ENCODE measurements around the gene FZD10.

The FZD10 gene

DNA sequence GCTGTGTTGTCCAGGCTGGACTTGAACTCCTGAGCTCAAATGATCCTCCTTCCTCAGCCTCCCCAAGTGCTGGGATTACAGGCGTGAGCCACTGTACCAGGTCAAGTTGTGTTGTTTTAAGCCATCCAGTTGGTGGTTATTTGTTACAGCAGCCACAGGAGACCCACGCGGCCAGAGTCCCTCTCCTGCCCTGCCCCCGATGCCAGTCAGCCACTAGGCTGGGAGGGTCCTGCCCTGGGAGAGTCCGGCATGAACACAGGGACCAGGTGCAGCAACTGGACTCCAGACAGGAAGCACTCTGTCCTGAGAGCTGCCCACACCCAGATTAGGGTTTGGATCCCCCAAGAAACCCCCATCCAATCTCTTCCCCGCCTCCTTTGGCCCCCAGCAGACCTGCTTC lies 44.1 kb upstream of the FZD10 start:
- H3K4me1 ChIP-seq, result no peaks in the 10 kb centered on the region
- H3K36me3 ChIP-seq, result no peaks in the 10 kb centered on the region
- H3K9me3 ChIP-seq, result no peaks in the 10 kb centered on the region
- no peak overlapping the region for H3K4me3 ChIP-seq (ENCODE audit: low read depth, low read length)
- TF ChIP-seq, protein P1, sequence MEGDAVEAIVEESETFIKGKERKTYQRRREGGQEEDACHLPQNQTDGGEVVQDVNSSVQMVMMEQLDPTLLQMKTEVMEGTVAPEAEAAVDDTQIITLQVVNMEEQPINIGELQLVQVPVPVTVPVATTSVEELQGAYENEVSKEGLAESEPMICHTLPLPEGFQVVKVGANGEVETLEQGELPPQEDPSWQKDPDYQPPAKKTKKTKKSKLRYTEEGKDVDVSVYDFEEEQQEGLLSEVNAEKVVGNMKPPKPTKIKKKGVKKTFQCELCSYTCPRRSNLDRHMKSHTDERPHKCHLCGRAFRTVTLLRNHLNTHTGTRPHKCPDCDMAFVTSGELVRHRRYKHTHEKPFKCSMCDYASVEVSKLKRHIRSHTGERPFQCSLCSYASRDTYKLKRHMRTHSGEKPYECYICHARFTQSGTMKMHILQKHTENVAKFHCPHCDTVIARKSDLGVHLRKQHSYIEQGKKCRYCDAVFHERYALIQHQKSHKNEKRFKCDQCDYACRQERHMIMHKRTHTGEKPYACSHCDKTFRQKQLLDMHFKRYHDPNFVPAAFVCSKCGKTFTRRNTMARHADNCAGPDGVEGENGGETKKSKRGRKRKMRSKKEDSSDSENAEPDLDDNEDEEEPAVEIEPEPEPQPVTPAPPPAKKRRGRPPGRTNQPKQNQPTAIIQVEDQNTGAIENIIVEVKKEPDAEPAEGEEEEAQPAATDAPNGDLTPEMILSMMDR (IDR thresholded peaks at IDR 0.05; ENCODE audit: low read depth, low read length), result no peak
- H3K27me3 ChIP-seq, result peaks cover 9% of the 10 kb centered on the region
- no peak for DNase-seq

DNA sequence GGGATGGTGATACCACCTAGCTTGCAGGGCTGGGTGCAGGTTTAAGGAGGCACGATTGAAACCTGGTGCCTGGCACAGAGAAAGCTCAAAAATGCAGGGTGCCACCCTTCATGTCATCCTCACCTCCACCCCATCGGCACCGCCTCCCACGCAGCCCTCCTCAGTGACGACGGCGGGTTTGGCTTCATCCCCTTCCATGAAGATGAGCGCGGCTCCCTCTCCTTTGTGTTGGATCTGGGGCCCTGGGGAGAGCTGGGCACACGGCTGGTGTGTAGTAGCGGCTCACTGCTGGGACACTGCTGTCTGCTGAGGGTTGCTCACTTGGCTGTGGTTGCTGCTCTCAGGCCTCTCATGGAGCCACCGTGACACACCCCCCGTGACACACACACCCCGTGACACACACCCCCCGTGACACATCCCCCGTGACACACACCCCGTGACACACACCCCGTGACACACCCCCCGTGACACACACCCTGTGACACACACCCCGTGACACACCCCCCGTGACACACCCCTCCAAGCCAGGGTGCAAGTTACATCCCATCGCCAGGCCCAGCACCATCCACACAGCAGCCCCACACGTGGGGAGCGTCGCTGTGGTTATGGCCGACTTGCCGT lies 42.9 kb upstream of the FZD10 start:
- DNase-seq, result no peak
- Histone ChIP-seq H3K4me3 (ENCODE audit: low read depth, low read length) (no peak overlapping the region), H3K27me3 (peaks cover 6% of the 10 kb centered on the region), H3K9me3 (no peaks in the 10 kb centered on the region), H3K36me3 (no peaks in the 10 kb centered on the region), H3K4me1 (no peaks in the 10 kb centered on the region)
- TF ChIP-seq, protein P1 (IDR thresholded peaks at IDR 0.05; ENCODE audit: low read depth, low read length), result no peak

DNA sequence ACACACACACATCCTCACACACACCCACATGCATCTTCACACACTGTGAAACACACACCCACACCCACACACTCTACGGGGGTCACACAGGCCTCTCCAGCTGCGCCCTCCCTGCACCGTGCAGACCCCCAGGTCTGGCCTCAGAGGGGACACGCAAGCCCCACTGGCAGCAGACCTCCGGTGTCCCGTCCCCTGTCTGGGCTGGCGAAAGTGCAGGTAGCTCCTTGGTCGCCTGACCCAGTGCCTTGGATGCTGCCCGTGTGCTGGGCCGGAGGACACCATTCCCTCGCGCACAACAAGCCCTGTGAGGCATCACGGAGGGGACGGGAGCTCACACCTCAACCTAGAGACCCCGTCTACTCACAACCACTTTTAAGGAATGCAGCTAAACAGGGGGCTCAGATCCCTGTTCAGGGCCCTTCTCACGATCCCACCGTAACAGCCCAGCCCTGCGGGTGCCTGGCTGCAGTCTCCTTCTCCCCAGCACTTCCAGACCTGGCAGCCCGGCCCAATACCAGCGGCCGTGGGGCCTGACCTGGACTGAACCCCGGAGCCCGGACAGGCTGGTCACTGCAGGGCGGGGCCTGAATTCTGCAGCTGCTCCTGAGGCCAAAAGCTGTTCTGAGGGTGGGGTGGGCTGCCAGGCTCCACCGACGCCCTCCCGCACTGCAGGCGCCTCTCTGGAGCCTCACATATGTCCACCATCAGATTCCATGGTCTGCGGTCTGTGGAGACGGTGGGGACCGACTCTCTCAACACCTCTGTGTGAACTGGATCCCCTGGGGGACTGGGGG lies 42.1 kb upstream of the FZD10 start:
- H3K9me3 ChIP-seq, result no peaks in the 10 kb centered on the region
- peaks cover 1% of the 10 kb centered on the region for H3K27me3 ChIP-seq
- DNase-seq, result no peak
- no peaks in the 10 kb centered on the region for H3K4me1 ChIP-seq
- no peak overlapping the region for H3K4me3 ChIP-seq (ENCODE audit: low read depth, low read length)
- H3K36me3 ChIP-seq, result no peaks in the 10 kb centered on the region
- TF ChIP-seq, protein P1 (IDR thresholded peaks at IDR 0.05; ENCODE audit: low read depth, low read length), result no peak

DNA sequence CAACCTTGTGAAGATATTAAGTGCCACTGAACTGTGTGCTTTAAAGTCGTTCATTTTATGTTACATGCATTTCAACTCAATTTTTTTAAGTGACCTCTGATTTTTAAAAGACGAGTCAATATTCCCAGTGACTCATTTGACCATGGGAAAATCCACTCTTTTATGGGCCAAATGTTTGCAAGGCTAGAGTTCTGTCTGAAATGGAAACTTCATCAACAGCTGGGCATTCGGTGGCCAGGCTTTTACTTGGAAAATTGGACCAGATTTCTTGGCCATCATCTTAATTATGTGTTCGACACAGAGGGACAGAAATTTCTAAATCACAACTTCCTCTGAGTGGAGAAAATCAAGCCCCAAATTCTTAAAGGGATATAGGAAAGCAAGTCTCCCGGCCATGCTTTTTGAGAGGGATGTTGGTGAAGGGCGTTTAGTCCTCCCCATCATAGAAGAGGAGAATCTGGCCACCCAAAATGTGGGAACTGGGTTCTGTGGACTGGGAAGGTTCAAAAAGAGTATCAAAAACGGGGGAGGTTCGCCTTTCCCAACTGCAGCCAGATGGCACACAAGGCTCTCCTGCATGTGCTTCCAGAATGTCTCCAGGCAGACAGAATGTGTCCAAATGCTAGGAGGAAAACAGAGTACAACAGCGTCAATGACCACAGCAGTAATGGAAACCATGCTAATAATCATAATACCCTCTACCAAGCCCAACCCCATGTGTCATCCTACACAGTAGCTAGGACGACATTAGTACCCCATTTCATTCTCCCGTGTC lies 40.9 kb upstream of the FZD10 start:
- TF ChIP-seq, protein P1 (IDR thresholded peaks at IDR 0.05; ENCODE audit: low read depth, low read length), result no peak
- no peaks in the 10 kb centered on the region for H3K4me1 ChIP-seq
- H3K9me3 ChIP-seq, result no peaks in the 10 kb centered on the region
- no peak overlapping the region for H3K4me3 ChIP-seq (ENCODE audit: low read depth, low read length)
- no peaks in the 10 kb centered on the region for H3K27me3 ChIP-seq
- no peaks in the 10 kb centered on the region for H3K36me3 ChIP-seq
- DNase-seq, result no peak

DNA sequence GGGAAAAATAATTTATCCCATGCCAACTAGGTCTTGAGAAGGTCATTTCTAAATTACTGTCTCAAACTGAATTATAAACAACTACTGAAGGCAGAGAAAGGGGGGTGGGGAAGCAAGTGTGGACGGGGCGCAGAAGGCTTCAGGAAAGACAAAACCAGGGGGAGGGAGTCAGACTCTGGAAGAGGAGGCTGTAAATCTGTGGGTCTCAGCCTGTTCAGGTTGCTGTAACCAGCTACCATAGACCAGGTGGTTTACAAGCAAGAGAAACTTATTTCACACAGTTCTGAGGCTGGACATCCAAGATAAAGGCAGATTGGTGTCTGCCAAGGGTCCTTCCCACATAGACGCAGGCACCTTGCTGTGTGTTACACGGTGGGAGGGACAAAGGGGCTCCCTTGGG lies 39.9 kb upstream of the FZD10 start:
- H3K4me3 ChIP-seq (ENCODE audit: low read depth, low read length), result no peak overlapping the region
- H3K4me1 ChIP-seq, result no peaks in the 10 kb centered on the region
- no peak for DNase-seq
- no peaks in the 10 kb centered on the region for H3K36me3 ChIP-seq
- no peaks in the 10 kb centered on the region for H3K9me3 ChIP-seq
- TF ChIP-seq, protein P1 (IDR thresholded peaks at IDR 0.05; ENCODE audit: low read depth, low read length), result no peak
- no peaks in the 10 kb centered on the region for H3K27me3 ChIP-seq
